HepG2 (cell line): ENCODE measurements around the gene SLC5A5. TPM values are rescaled to one million over a fixed set of nuclear protein-coding genes. Genes with fewer than 3 reads are reported as not detected.

Experiments used
- CBX2 ChIP-seq, 2 experiments: fragments of 200-600 bp in 1 of 2; sonication (generic); formaldehyde crosslinking in 1 of 2; IDR thresholded peaks; 2 replicates each; pipeline versions ENCODE4 v1.7.0 to v1.8.1; 2018 to 2022; ENCODE audit warnings: low read depth in 2 of 2, low read length in 1 of 2, mild to moderate bottlenecking in 1 of 2, missing genetic modification reagents in 1 of 2
- EZH2 ChIP-seq: conservative IDR thresholded peaks from 2 replicates; pipeline ENCODE4 v1.6.1; 2012; ENCODE audit warnings: mild to moderate bottlenecking, low read depth, low read length, moderate library complexity
- FOXO4 ChIP-seq: sonication (generic); formaldehyde crosslinking; conservative IDR thresholded peaks from 2 replicates; pipeline ENCODE4 v1.8.1; 2023; ENCODE audit warnings: missing genetic modification reagents
- FOXP1 ChIP-seq, 2 experiments: fragments of 450-650 bp in 1 of 2; IDR thresholded peaks; 2 replicates each; pipeline ENCODE4 v1.6.1; 2017 to 2018; ENCODE audit warnings: antibody characterized with exemption in 1 of 2
- GATA4 ChIP-seq: sonication (generic); IDR thresholded peaks from 2 replicates; pipeline ENCODE4 v1.6.1; 2016; ENCODE audit warnings: antibody characterized with exemption, low read depth, borderline replicate concordance
- MIER3 ChIP-seq: IDR thresholded peaks from 2 replicates; pipeline ENCODE4 v1.6.1; 2016; ENCODE audit warnings: missing compliant biosample characterization, borderline replicate concordance
- MYC ChIP-seq: sonication (generic); formaldehyde crosslinking; IDR thresholded peaks from 2 replicates; pipeline ENCODE4 v1.9.0; 2021; ENCODE audit warnings: missing genetic modification reagents, borderline replicate concordance
- NCOA5 ChIP-seq: sonication (generic); formaldehyde crosslinking; IDR thresholded peaks from 2 replicates; pipeline ENCODE4 v1.4.0; 2020; ENCODE audit warnings: missing genetic modification reagents
- NFIC ChIP-seq: IDR thresholded peaks from 2 replicates; pipeline ENCODE4 v1.6.1; 2012; ENCODE audit warnings: mild to moderate bottlenecking, low read length, inconsistent platforms
- RELA ChIP-seq: sonication (generic); formaldehyde crosslinking; IDR thresholded peaks from 2 replicates; pipeline ENCODE4 v1.4.0; 2020; ENCODE audit warnings: missing genetic modification reagents
- TBX2 ChIP-seq: sonication (generic); formaldehyde crosslinking; IDR thresholded peaks from 2 replicates; pipeline ENCODE4 v1.5.0; 2020; ENCODE audit warnings: missing genetic modification reagents, mild to moderate bottlenecking, borderline replicate concordance
- TEAD2 ChIP-seq: sonication (generic); formaldehyde crosslinking; IDR thresholded peaks from 2 replicates; pipeline ENCODE4 v1.9.0; 2021; ENCODE audit warnings: missing genetic modification reagents
- U2AF2 ChIP-seq: fragments of 200-400 bp; formaldehyde crosslinking; IDR thresholded peaks from 2 replicates; pipeline ENCODE4 v1.6.1; 2017; ENCODE audit warnings: low read depth, mild to moderate bottlenecking, low read length
- ZC3H13 ChIP-seq: sonication (generic); formaldehyde crosslinking; IDR thresholded peaks from 2 replicates; pipeline ENCODE4 v1.8.1; 2023; ENCODE audit warnings: mild to moderate bottlenecking, missing genetic modification reagents, moderate library complexity
- ZFP82 ChIP-seq: sonication (generic); formaldehyde crosslinking; IDR thresholded peaks from 2 replicates; pipeline ENCODE4 v1.5.1; 2020; ENCODE audit warnings: mild to moderate bottlenecking, missing genetic modification reagents, borderline replicate concordance
- ZNF205 ChIP-seq: IDR thresholded peaks from 2 replicates; pipeline ENCODE4 v1.6.1; 2018; ENCODE audit warnings: missing biosample characterization, missing genetic modification reagents
- ZNF280D ChIP-seq: sonication (generic); formaldehyde crosslinking; IDR thresholded peaks from 2 replicates; pipeline ENCODE4 v1.5.1; 2020; ENCODE audit warnings: mild to moderate bottlenecking, missing genetic modification reagents
- ZNF296 ChIP-seq: sonication (generic); formaldehyde crosslinking; conservative IDR thresholded peaks from 2 replicates; pipeline ENCODE4 v1.5.0; 2020; ENCODE audit warnings: mild to moderate bottlenecking, missing genetic modification reagents
- ZNF512 ChIP-seq: sonication (generic); formaldehyde crosslinking; IDR thresholded peaks from 2 replicates; pipeline ENCODE4 v1.4.0; 2020; ENCODE audit warnings: mild to moderate bottlenecking, missing genetic modification reagents
- ZNF569 ChIP-seq: sonication (generic); formaldehyde crosslinking; IDR thresholded peaks from 2 replicates; pipeline ENCODE4 v1.5.0; 2020; ENCODE audit warnings: mild to moderate bottlenecking, missing genetic modification reagents, moderate library complexity, borderline replicate concordance
- ZNF724P ChIP-seq: sonication (generic); formaldehyde crosslinking; IDR thresholded peaks from 2 replicates; pipeline ENCODE4 v1.8.0; 2022; ENCODE audit warnings: missing genetic modification reagents, borderline replicate concordance
- polyA plus RNA-seq, 8 experiments: library from polyadenylated mRNA; depleted of rRNA in 3 of 8; stranded (reverse) in 7 of 8; unstranded in 1 of 8; fragments of >200 nt; fragmentation: Illumina TruSeq in 4 of 8; extraction: Trizol in 4 of 8; gene quantifications; 2 replicates each; pipeline versions ENCODE4 v1.2.1 to v1.2.3, GENCODE V29; 2011 to 2016; ENCODE audit warnings: low read depth in 4 of 8, missing spikeins in 1 of 8, mixed read lengths in 1 of 8; ENCODE audit not compliant: insufficient read depth in 1 of 8
- total RNA-seq, 5 experiments: library from RNA; depleted of rRNA; stranded (reverse); fragments of >200 nt; fragmentation: Illumina TruSeq; extraction: Trizol; gene quantifications; 2 replicates each; pipeline ENCODE4 v1.2.3, GENCODE V29; 2016; ENCODE audit warnings: low read depth in 1 of 5

Gene SLC5A5
- total and polyA plus RNA-seq, 2 of the 13 experiments (the other 11 are each of a cell fraction or from before 2014, with no cell fraction given): not detected

GRCh38 chr19:17847538-17848366 lies 24.0 kb upstream of the SLC5A5 start, which contains the start of gene JAK3 (continued):
- TF ChIP-seq ZNF280D (no peak), GATA4 (no peak), NCOA5 (CRISPR knock-in tag) (no peak), ZNF512 (no peak), MYC (CRISPR knock-in tag) (peak; percentile 30; the same call in 1 of the 2 replicates), U2AF2 (no peak), CBX2 (IDR thresholded peaks at IDR 0.05; ENCODE audit: low read depth, low read length) (no peak), CBX2 (CRISPR knock-in tag; IDR thresholded peaks at IDR 0.05; ENCODE audit: low read depth) (0 out of 2 replicates have a peak, but pooled peaks have one; percentile 23), ZNF296 (no peak), RELA (CRISPR knock-in tag) (peak; percentile 81; the same call in 1 of the 2 replicates), ZC3H13 (no peak), ZNF724P (no peak), EZH2 (no peak), ZFP82 (CRISPR knock-in tag) (no peak), TBX2 (CRISPR knock-in tag) (no peak; the same call in 1 of the 2 replicates), FOXP1 (IDR thresholded peaks at IDR 0.05) (no peak), FOXP1 (CRISPR knock-in tag; IDR thresholded peaks at IDR 0.05) (no peak), FOXO4 (CRISPR knock-in tag) (0 out of 2 replicates have a peak, but pooled peaks have one; percentile 70), NFIC (no peak), TEAD2 (CRISPR knock-in tag) (no peak), ZNF569 (CRISPR knock-in tag) (no peak), MIER3 (CRISPR knock-in tag) (no peak; the same call in 1 of the 2 replicates), ZNF205 (CRISPR knock-in tag) (no peak; the same call in 1 of the 2 replicates)
